ENCODE data around the gene BANP. TPM values are rescaled to one million over a fixed set of nuclear protein-coding genes. Genes with fewer than 3 reads are reported as not detected.
"Not testable (repeated sequence)": the region's sequence is repeated elsewhere in the genome, so short reads cannot be mapped to it uniquely, and the experiment has no call there.

Gene BANP
- total RNA-seq, 1 experiment from 2014 or later: 18.4 TPM

- not testable (repeated sequence) for H3K9me3 ChIP-seq (replicated peaks); H3K4me3 ChIP-seq; H3K4me1 ChIP-seq; H3K27ac ChIP-seq; H3K36me3 ChIP-seq; DNase-seq; H3K27me3 ChIP-seq
Measured at GRCh38 chr16:88090377-88091175, 139.3 kb downstream of the BANP start.

- H3K36me3 ChIP-seq; H3K9me3 ChIP-seq (replicated peaks); H3K27ac ChIP-seq; H3K4me3 ChIP-seq; H3K27me3 ChIP-seq; H3K4me1 ChIP-seq; DNase-seq: not testable (repeated sequence)
Measured at GRCh38 chr16:88091221-88091971, 140.2 kb downstream of the BANP start.

- not testable (repeated sequence) for H3K9me3 ChIP-seq (replicated peaks); DNase-seq; H3K27me3 ChIP-seq; H3K27ac ChIP-seq; H3K4me3 ChIP-seq; H3K4me1 ChIP-seq; H3K36me3 ChIP-seq
Measured at GRCh38 chr16:88091972-88092302, 140.7 kb downstream of the BANP start.

- H3K9me3 ChIP-seq (replicated peaks); H3K27me3 ChIP-seq; H3K4me3 ChIP-seq; DNase-seq; H3K4me1 ChIP-seq; H3K27ac ChIP-seq; H3K36me3 ChIP-seq: not testable (repeated sequence)
Measured at GRCh38 chr16:88092791-88093555, 141.7 kb downstream of the BANP start.

DNA sequence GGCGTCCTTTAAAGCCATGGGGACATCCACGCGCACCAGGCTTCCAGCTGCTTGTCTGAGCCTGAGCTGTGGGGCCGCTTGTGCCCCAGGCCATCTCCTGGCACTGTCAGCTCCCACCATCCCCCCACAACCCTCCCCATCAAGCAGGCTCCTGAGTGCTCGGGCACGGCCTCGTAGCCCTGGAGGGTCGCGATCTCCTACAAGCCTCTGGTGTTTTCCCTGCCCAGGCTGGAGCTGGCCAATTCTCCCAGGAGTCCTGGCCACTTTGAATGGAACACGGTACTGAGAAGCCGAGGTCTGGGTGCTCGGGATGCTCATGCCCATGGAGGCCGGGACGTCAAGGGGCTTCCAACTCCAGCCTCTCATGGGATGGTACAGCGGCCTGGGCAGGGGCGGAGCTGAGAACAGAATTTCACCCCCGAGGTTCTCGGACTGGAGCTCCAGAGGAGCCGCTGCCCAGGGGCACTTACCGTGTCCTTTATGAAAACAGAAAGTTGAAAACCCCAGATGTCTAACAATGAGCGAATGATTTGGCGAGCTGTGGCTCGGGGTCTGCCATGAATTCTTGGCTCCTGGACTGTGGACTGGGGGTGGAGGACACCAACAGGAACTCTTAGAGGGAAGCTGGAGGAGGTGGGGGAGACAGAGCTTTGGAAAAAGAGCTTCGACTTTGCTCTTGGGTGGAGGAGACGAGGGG is 142.5 kb downstream of the BANP start:
- H3K4me1 ChIP-seq; H3K36me3 ChIP-seq; H3K4me3 ChIP-seq; DNase-seq; H3K27me3 ChIP-seq; H3K9me3 ChIP-seq (replicated peaks); H3K27ac ChIP-seq: not testable (repeated sequence)

GRCh38 chr16:88094253-88094575 is 143.0 kb downstream of the BANP start:
- H3K9me3 ChIP-seq (replicated peaks); H3K36me3 ChIP-seq; H3K4me1 ChIP-seq; H3K4me3 ChIP-seq; DNase-seq; H3K27me3 ChIP-seq; H3K27ac ChIP-seq: not testable (repeated sequence)

DNA sequence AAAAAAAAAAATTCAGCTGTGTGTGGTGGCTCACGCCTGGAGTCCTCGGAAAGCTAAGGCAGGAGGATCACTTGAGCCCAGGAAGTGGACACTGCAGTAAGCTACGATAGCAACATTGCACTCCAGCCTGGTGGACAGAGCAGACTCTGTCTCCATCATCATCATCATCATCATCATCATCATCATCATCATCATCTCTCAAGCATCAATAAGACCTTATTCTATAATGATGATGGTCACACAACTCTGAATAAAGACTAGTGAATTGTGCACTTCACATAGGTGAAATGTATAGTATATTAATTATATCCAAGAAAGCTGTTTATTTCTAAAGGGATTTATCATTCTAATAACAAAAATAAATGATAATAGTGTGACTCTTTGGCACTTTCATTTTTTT is 143.7 kb downstream of the BANP start:
- H3K9me3 ChIP-seq (replicated peaks); DNase-seq; H3K4me3 ChIP-seq; H3K27me3 ChIP-seq; H3K36me3 ChIP-seq; H3K27ac ChIP-seq; H3K4me1 ChIP-seq: not testable (repeated sequence)

- not testable (repeated sequence) for H3K27ac ChIP-seq; H3K4me1 ChIP-seq; H3K27me3 ChIP-seq; DNase-seq; H3K4me3 ChIP-seq; H3K9me3 ChIP-seq (replicated peaks); H3K36me3 ChIP-seq
Measured at GRCh38 chr16:88096659-88097058, 145.4 kb downstream of the BANP start.

GRCh38 chr16:88098731-88099562 is 147.7 kb downstream of the BANP start:
- H3K27ac ChIP-seq, H3K27me3 ChIP-seq: not testable (repeated sequence)
- DNase-seq: peak; percentile 81 to 82

GRCh38 chr16:88099563-88099890 is 148.3 kb downstream of the BANP start:
- Histone ChIP-seq H3K27ac (no peak overlapping the region), H3K36me3 (no peaks in the 10 kb centered on the region), H3K4me3 (no peak overlapping the region), H3K9me3 (replicated peaks) (no peaks in the 10 kb centered on the region), H3K27me3 (no peaks in the 10 kb centered on the region), H3K4me1 (peaks cover 3% of the 10 kb centered on the region; the same call in 1 of the 2 replicates)
- DNase-seq: no peak

More at GRCh38 chr16:88098731-88099562, 147.7 kb downstream of the BANP start:
- not testable (repeated sequence) for H3K4me3 ChIP-seq; H3K4me1 ChIP-seq; H3K36me3 ChIP-seq; H3K9me3 ChIP-seq (replicated peaks)

DNA sequence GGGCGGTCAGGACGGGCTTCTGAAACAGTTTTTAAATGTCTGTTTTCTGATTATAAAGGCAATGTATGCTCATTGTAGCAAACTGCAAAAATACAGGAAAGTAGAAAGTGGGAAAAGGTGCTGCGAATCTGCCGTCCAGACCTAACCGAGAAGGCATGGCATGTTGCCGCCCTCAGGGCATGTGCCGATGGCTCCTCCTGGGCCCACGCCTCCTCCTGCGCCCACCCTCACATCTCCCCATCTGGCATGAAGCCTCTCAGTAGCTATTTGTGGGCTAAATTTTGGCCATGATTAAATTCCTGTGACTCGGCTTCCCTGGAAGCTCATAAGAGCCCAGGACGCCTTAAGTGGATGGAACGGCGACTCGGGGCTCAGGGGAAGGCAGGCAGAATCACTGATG is 148.7 kb downstream of the BANP start:
- H3K36me3 ChIP-seq; H3K27me3 ChIP-seq; DNase-seq; H3K4me3 ChIP-seq; H3K27ac ChIP-seq; H3K9me3 ChIP-seq (replicated peaks); H3K4me1 ChIP-seq: not testable (repeated sequence)

DNA sequence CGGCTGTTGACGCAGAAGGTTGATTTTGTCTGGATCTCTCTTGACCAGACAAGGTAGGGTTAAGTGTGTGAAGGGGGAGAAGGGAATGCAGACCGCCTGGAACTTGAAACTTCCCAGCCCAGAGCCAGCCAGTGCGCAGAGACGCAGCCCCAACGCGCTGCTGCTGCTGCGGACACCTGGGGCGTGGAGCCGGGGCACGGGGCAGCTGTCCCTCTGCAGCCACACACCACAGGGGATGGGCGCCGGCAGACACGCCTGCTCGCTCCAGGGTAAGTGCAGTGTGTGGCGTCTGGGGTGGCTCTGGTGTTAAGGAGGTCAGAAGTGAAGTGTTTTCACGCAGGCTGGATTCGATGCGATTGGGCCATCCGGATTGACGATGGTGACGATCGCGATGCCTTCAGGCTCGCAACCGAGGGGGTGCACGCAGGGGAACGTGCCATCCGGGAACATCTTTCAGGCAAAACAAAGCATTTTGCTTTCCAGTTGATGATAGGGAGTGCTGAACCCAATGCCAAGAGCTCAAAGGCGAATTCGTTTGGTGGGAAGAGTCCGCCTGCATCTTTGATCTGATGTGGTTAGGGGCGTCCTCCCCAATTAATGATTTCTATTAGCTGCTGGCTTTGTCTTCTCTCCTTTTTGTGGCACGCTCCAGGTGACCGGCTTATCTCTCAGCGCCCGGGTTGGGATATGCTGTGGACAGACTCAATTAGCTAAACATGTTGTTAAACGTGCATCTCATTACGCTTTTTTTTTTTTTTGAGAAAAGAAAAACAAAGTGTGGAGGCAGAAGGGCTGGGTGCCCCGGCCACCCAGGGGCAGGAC is 149.8 kb downstream of the BANP start:
- H3K27me3 ChIP-seq; H3K36me3 ChIP-seq; H3K9me3 ChIP-seq (replicated peaks); H3K27ac ChIP-seq; H3K4me1 ChIP-seq: not testable (repeated sequence)
- peak; percentile 45 to 54 for DNase-seq
- peak overlapping the region; percentile 39 for H3K4me3 ChIP-seq

- H3K36me3 ChIP-seq; DNase-seq; H3K27ac ChIP-seq; H3K27me3 ChIP-seq; H3K4me1 ChIP-seq; H3K9me3 ChIP-seq (replicated peaks): not testable (repeated sequence)
- H3K4me3 ChIP-seq: peak overlapping the region; percentile 30; the same call in 1 of the 2 replicates
Measured at GRCh38 chr16:88101623-88102105, 150.4 kb downstream of the BANP start.

Measured in SJCRH30 (cell line).